ENCODE data around the gene CATSPERB. TPM values are rescaled to one million over a fixed set of nuclear protein-coding genes. Genes with fewer than 3 reads are reported as not detected.

Gene CATSPERB
- total and polyA plus RNA-seq, 2 donors (not counting 1 experiment from before 2014, with no cell fraction given), result not detected

GRCh38 chr14:91654836-91655235, 77.0 kb downstream of the CATSPERB start:
- Histone ChIP-seq H3K27me3 (ENCODE audit: control insufficient read depth, insufficient read depth, low read length) (no peaks in the 10 kb centered on the region), H3K9ac (ENCODE audit: insufficient read depth, low read length) (no peak overlapping the region), H3K4me1 (ENCODE audit: control insufficient read depth, extremely low read depth, insufficient read depth, low read length) (no peaks in the 10 kb centered on the region), H3K9me3 (ENCODE audit: control insufficient read depth, insufficient read depth, low read depth, low read length) (no peaks in the 10 kb centered on the region), H3K4me3 (replicated peaks in 1 of 4; ENCODE audit: control extremely low read depth in 1 of 4, insufficient read depth in 1 of 4, low read depth in 3 of 4, low read length in 4 of 4) (no peak overlapping the region), H4K20me1 (ENCODE audit: control insufficient read depth, extremely low read depth, insufficient read depth, low read length) (no peaks in the 10 kb centered on the region), H2AFZ (ENCODE audit: low read length) (no peak overlapping the region), H3K36me3 (ENCODE audit: control insufficient read depth, insufficient read depth, low read length) (no peaks in the 10 kb centered on the region), H3K79me2 (ENCODE audit: control insufficient read depth, insufficient read depth, low read length) (no peaks in the 10 kb centered on the region), H3K27ac (ENCODE audit: insufficient read depth, low read length) (no peak overlapping the region), H3K4me2 (ENCODE audit: extremely low read depth, insufficient read depth, low read length) (no peak overlapping the region)
- TF ChIP-seq EZH2 (IDR thresholded peaks at IDR 0.05; ENCODE audit: low read length, missing control alignments) (no peak), CTCF (conservative IDR thresholded peaks at IDR 0.05 in 1 of 2, IDR thresholded peaks at IDR 0.05 in 1 of 2; ENCODE audit: low read depth in 1 of 2, low read length in 2 of 2) (no peak)
- no peak for DNase-seq (ENCODE audit: low read depth in 2 of 2)

GRCh38 chr14:91653451-91653850, 78.4 kb downstream of the CATSPERB start:
- H3K4me3 ChIP-seq (replicated peaks in 1 of 4; ENCODE audit: control extremely low read depth in 1 of 4, insufficient read depth in 1 of 4, low read depth in 3 of 4, low read length in 4 of 4), result no peak overlapping the region

DNA sequence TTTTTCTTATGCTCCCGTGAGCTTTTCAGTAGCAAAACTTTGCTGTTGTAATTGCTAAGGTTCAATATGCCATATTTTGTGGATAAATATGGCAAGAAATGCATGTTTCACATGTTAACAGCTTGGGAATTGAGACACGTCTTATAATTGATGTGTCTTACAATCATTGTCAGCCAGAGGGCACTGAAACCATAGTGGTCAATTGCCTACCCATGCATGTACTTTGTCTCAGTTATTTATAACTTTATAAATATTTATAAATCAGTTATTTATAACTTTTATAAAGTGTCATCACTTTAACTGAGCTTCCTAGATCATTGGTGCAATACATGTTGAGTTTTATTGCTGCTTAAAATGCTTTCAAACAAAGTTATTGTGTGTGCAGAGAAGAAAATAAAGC, 82.0 kb downstream of the CATSPERB start:
- Histone ChIP-seq H3K4me3 (replicated peaks in 1 of 4; ENCODE audit: control extremely low read depth in 1 of 4, insufficient read depth in 1 of 4, low read depth in 3 of 4, low read length in 4 of 4) (no peak overlapping the region), H3K4me1 (ENCODE audit: control insufficient read depth, extremely low read depth, insufficient read depth, low read length) (no peaks in the 10 kb centered on the region), H3K9me3 (ENCODE audit: control insufficient read depth, insufficient read depth, low read depth, low read length) (no peaks in the 10 kb centered on the region), H3K9ac (ENCODE audit: insufficient read depth, low read length) (no peak overlapping the region), H4K20me1 (ENCODE audit: control insufficient read depth, extremely low read depth, insufficient read depth, low read length) (no peaks in the 10 kb centered on the region), H2AFZ (ENCODE audit: low read length) (no peak overlapping the region), H3K79me2 (ENCODE audit: control insufficient read depth, insufficient read depth, low read length) (no peaks in the 10 kb centered on the region), H3K27ac (ENCODE audit: insufficient read depth, low read length) (no peak overlapping the region), H3K4me2 (ENCODE audit: extremely low read depth, insufficient read depth, low read length) (no peak overlapping the region), H3K27me3 (ENCODE audit: control insufficient read depth, insufficient read depth, low read length) (no peaks in the 10 kb centered on the region), H3K36me3 (ENCODE audit: control insufficient read depth, insufficient read depth, low read length) (no peaks in the 10 kb centered on the region)
- peak; percentile 8 to 59 for DNase-seq (ENCODE audit: low read depth in 2 of 2)
- no peak for TF ChIP-seq EZH2 (IDR thresholded peaks at IDR 0.05; ENCODE audit: low read length, missing control alignments)
- TF ChIP-seq CTCF (conservative IDR thresholded peaks at IDR 0.05 in 1 of 2, IDR thresholded peaks at IDR 0.05 in 1 of 2; ENCODE audit: low read depth in 1 of 2, low read length in 2 of 2), result peak; percentile 41 to 47

More at GRCh38 chr14:91653451-91653850, 78.4 kb downstream of the CATSPERB start:
- H3K36me3 ChIP-seq (ENCODE audit: control insufficient read depth, insufficient read depth, low read length), result no peaks in the 10 kb centered on the region
- H3K4me2 ChIP-seq (ENCODE audit: extremely low read depth, insufficient read depth, low read length), result no peak overlapping the region
- no peak overlapping the region for H3K27ac ChIP-seq (ENCODE audit: insufficient read depth, low read length)
- no peak for TF ChIP-seq EZH2 (IDR thresholded peaks at IDR 0.05; ENCODE audit: low read length, missing control alignments)
- TF ChIP-seq CTCF (conservative IDR thresholded peaks at IDR 0.05 in 1 of 2, IDR thresholded peaks at IDR 0.05 in 1 of 2; ENCODE audit: low read depth in 1 of 2, low read length in 2 of 2), result no peak
- no peaks in the 10 kb centered on the region for H3K79me2 ChIP-seq (ENCODE audit: control insufficient read depth, insufficient read depth, low read length)
- H3K27me3 ChIP-seq (ENCODE audit: control insufficient read depth, insufficient read depth, low read length), result no peaks in the 10 kb centered on the region
- no peaks in the 10 kb centered on the region for H4K20me1 ChIP-seq (ENCODE audit: control insufficient read depth, extremely low read depth, insufficient read depth, low read length)
- H3K4me1 ChIP-seq (ENCODE audit: control insufficient read depth, extremely low read depth, insufficient read depth, low read length), result no peaks in the 10 kb centered on the region
- DNase-seq (ENCODE audit: low read depth in 2 of 2), result no peak
- H3K9ac ChIP-seq (ENCODE audit: insufficient read depth, low read length), result no peak overlapping the region
- H3K9me3 ChIP-seq (ENCODE audit: control insufficient read depth, insufficient read depth, low read depth, low read length), result no peaks in the 10 kb centered on the region
- no peak overlapping the region for H2AFZ ChIP-seq (ENCODE audit: low read length)
